ENCODE measurements around the gene SKAP1.

DNA sequence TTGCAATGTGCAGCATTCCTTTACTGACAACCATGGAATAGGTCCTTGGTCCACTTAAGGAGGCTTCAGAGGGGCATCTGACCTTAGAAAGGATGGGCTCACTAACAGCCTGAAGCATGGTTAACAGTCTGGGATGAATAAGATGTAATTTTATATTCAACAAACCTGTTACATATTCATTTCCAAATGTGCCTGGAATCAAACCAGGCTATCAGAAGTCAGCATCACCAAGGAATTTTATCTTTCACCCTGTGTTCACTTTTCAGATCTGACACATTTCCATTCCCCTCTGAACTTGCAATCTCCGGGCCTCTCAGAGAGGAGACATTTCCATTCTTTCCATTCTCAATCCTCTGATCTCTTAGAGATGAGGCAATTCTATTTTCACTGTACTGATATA lies 260.1 kb downstream of the SKAP1 start:
- TF ChIP-seq, protein P1, sequence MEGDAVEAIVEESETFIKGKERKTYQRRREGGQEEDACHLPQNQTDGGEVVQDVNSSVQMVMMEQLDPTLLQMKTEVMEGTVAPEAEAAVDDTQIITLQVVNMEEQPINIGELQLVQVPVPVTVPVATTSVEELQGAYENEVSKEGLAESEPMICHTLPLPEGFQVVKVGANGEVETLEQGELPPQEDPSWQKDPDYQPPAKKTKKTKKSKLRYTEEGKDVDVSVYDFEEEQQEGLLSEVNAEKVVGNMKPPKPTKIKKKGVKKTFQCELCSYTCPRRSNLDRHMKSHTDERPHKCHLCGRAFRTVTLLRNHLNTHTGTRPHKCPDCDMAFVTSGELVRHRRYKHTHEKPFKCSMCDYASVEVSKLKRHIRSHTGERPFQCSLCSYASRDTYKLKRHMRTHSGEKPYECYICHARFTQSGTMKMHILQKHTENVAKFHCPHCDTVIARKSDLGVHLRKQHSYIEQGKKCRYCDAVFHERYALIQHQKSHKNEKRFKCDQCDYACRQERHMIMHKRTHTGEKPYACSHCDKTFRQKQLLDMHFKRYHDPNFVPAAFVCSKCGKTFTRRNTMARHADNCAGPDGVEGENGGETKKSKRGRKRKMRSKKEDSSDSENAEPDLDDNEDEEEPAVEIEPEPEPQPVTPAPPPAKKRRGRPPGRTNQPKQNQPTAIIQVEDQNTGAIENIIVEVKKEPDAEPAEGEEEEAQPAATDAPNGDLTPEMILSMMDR (IDR thresholded peaks at IDR 0.05) = no peak
- TF ChIP-seq POLR2A (IDR thresholded peaks at IDR 0.05) = no peak
